ENCODE data around the gene PSMG2. TPM values are rescaled to one million over a fixed set of nuclear protein-coding genes. Genes with fewer than 3 reads are reported as not detected.

Gene PSMG2
- total and polyA plus RNA-seq, 9 of the 15 experiments (the other 6 are each of a cell fraction or from before 2014, with no cell fraction given), result 59.9 to 271 (median 111) TPM

DNA sequence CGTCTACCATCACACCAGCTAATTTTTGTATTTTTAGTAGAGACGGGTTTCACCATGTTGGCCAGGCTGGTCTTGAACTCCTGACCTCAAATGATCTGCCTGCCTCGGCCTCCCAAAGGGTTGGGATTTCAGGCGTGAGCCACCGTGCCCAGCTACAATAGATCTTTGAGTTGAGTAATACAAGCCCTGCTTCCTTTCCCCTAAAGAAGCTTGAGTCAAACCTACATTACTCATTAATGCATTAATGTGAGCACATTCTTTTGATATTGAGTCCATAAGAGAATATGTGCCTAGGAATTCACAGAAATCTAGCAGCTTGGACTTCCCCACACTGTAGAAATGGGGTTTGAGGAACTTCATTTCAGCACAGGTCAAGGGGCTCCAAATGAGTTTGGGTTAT is 39.6 kb downstream of the PSMG2 start:
- Histone ChIP-seq H3K9me3 (replicated peaks; ENCODE audit: control insufficient read depth, insufficient read depth, low read depth, low read length) (no peaks in the 10 kb centered on the region), H3K9ac (ENCODE audit: insufficient read depth in 1 of 2, low read depth in 2 of 2, low read length in 2 of 2) (no peak overlapping the region), H3K9me1 (ENCODE audit: control insufficient read depth, insufficient read depth, low read length) (no peaks in the 10 kb centered on the region), H3K36me3 (ENCODE audit: control insufficient read depth, insufficient read depth, low read length) (no peaks in the 10 kb centered on the region), H4K20me1 (replicated peaks; ENCODE audit: control insufficient read depth, insufficient read depth, low read length) (no peaks in the 10 kb centered on the region), H2AFZ (ENCODE audit: low read depth, low read length) (no peak overlapping the region), H3K4me3 (no peak overlapping the region), H3K4me1 (replicated peaks in 1 of 2; ENCODE audit: control insufficient read depth in 2 of 2, insufficient read depth in 2 of 2, low read length in 2 of 2) (peaks cover 3 to 8% of the 10 kb centered on the region in 2 experiments; a peak in 4 of 5 replicates), H3K79me2 (ENCODE audit: control insufficient read depth, insufficient read depth, low read length) (no peaks in the 10 kb centered on the region), H3K27me3 (ENCODE audit: control insufficient read depth in 2 of 2, insufficient read depth in 2 of 2, low read length in 2 of 2) (no peaks in the 10 kb centered on the region), H3K4me2 (ENCODE audit: insufficient read depth, low read length) (no peak overlapping the region), H3K27ac (ENCODE audit: extremely low read depth, low read depth, low read length) (no peak overlapping the region)
- intact Hi-C loops (cut with micrococcal nuclease), result no loop called here
- ChIA-PET POLR2A (no interaction called here), CTCF (ENCODE audit: low intra/inter-chr PET ratio) (no interaction called here)
- ATAC-seq (no peak), DNase-seq (ENCODE audit: extremely low read depth in 1 of 4, low spot score in 3 of 4) (no peak), FAIRE-seq (no peak)
- in situ Hi-C loops (cut with MboI), result no loop called here
- BruUV-seq (replicated peaks), result no TSS peak
- 58% methylated on average over 5 of the region's 5 CpGs for WGBS (ENCODE audit: insufficient coverage, low coverage, missing lambda C conversion rate)
- TF ChIP-seq NR1H2 (CRISPR knock-in tag; IDR thresholded peaks at IDR 0.05), result no peak
- TF ChIP-seq RBM25 (IDR thresholded peaks at IDR 0.05; ENCODE audit: low read depth, low read length, severe bottlenecking), result no peak
- TF ChIP-seq E2F4 (CRISPR knock-in tag; IDR thresholded peaks at IDR 0.05; ENCODE audit: low read depth), result no peak
- TF ChIP-seq GTF2B (IDR thresholded peaks at IDR 0.05; ENCODE audit: extremely low read depth, insufficient read length), result no peak
- no peak for TF ChIP-seq POLR2G (IDR thresholded peaks at IDR 0.05; ENCODE audit: low read depth, low read length)
- TF ChIP-seq CTBP1 (IDR thresholded peaks at IDR 0.05; ENCODE audit: borderline replicate concordance), result no peak
- no peak for TF ChIP-seq TEAD2 (tag; IDR thresholded peaks at IDR 0.05)
- TF ChIP-seq CBX3 (IDR thresholded peaks at IDR 0.05; ENCODE audit: borderline replicate concordance in 1 of 2, low read length in 2 of 2), result no peak
- no peak for TF ChIP-seq ZNF212 (CRISPR knock-in tag; IDR thresholded peaks at IDR 0.05)
- TF ChIP-seq, protein P1, sequence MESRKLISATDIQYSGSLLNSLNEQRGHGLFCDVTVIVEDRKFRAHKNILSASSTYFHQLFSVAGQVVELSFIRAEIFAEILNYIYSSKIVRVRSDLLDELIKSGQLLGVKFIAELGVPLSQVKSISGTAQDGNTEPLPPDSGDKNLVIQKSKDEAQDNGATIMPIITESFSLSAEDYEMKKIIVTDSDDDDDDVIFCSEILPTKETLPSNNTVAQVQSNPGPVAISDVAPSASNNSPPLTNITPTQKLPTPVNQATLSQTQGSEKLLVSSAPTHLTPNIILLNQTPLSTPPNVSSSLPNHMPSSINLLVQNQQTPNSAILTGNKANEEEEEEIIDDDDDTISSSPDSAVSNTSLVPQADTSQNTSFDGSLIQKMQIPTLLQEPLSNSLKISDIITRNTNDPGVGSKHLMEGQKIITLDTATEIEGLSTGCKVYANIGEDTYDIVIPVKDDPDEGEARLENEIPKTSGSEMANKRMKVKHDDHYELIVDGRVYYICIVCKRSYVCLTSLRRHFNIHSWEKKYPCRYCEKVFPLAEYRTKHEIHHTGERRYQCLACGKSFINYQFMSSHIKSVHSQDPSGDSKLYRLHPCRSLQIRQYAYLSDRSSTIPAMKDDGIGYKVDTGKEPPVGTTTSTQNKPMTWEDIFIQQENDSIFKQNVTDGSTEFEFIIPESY (CRISPR knock-in tag; IDR thresholded peaks at IDR 0.05), result no peak
- TF ChIP-seq, protein P2, sequence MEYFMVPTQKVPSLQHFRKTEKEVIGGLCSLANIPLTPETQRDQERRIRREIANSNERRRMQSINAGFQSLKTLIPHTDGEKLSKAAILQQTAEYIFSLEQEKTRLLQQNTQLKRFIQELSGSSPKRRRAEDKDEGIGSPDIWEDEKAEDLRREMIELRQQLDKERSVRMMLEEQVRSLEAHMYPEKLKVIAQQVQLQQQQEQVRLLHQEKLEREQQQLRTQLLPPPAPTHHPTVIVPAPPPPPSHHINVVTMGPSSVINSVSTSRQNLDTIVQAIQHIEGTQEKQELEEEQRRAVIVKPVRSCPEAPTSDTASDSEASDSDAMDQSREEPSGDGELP (CRISPR knock-in tag; IDR thresholded peaks at IDR 0.05; ENCODE audit: borderline replicate concordance), result no peak
- no peak for TF ChIP-seq MTF1 (CRISPR knock-in tag; IDR thresholded peaks at IDR 0.05; ENCODE audit: borderline replicate concordance)
- TF ChIP-seq ZNF398 (CRISPR knock-in tag; IDR thresholded peaks at IDR 0.05), result no peak
- TF ChIP-seq POLR2AphosphoS2 (IDR thresholded peaks at IDR 0.05; ENCODE audit: low read length), result no peak
- no peak for TF ChIP-seq ZNF644 (tag; IDR thresholded peaks at IDR 0.05; ENCODE audit: low read depth)
- no peak for TF ChIP-seq HDAC1 (IDR thresholded peaks at IDR 0.05)

All from K562 (cell line).